IMR-90 (cell line): ENCODE measurements around the gene SLC6A13. TPM values are rescaled to one million over a fixed set of nuclear protein-coding genes. Genes with fewer than 3 reads are reported as not detected.

ENCODE experiments used
- ATAC-seq: fragments of 200-7000 bp; cut with Tn5 transposase; 2 replicates; pipeline ENCODE4 v1.9.1; 2020; ENCODE audit warnings: low read depth, mild to moderate bottlenecking, moderate library complexity
- BruUV-seq: library from RNA; stranded (reverse); fragments of 400-500 nt; replicated peaks from 2 replicates; lab custom pipeline; 2021; lab: Mats Ljungman, UMichigan
- CTCF ChIA-PET: fragments of 300-600 bp; formaldehyde crosslinking; extraction: SDS; loops from one replicate; lab custom pipeline; 2021; ENCODE audit warnings: antibody characterized with exemption; lab: Yijun Ruan, JAX
- POLR2A ChIA-PET: fragments of 300-600 bp; sonication (Branson Sonifier 250); formaldehyde crosslinking; loops from one replicate; lab custom pipeline; 2022; ENCODE audit warnings: antibody characterized with exemption; ENCODE audit not compliant: unreplicated experiment; lab: Charles Lee
- DNase-seq: peaks from one replicate; pipeline ENCODE4 v3.0.0; 2013
- H2AFZ ChIP-seq: replicated peaks from 2 replicates; pipeline ENCODE3; 2013; ENCODE audit warnings: low read length, mild to moderate bottlenecking; ENCODE audit not compliant: poor library complexity
- H2AK5ac ChIP-seq: 2 replicates; pipeline ENCODE4 v1.6.1; 2013; ENCODE audit warnings: low read depth, low read length, inconsistent platforms
- H2AK9ac ChIP-seq: replicated peaks from 2 replicates; pipeline ENCODE3; 2013; ENCODE audit warnings: mild to moderate bottlenecking, low read depth, low read length, moderate library complexity; ENCODE audit not compliant: poor library complexity
- H2BK120ac ChIP-seq: 2 replicates; pipeline ENCODE4 v1.6.1; 2013; ENCODE audit warnings: low read depth, low read length, inconsistent platforms
- H2BK15ac ChIP-seq: 3 replicates; pipeline ENCODE4 v1.6.1; 2013; ENCODE audit warnings: low read depth, low read length, inconsistent platforms
- H2BK20ac ChIP-seq: 2 replicates; pipeline ENCODE4 v1.6.1; 2013; ENCODE audit warnings: low read depth, mild to moderate bottlenecking, inconsistent platforms, low read length, moderate library complexity
- H2BK5ac ChIP-seq: 2 replicates; pipeline ENCODE4 v1.6.1; 2013; ENCODE audit warnings: mild to moderate bottlenecking, low read depth, low read length, inconsistent platforms; ENCODE audit not compliant: poor library complexity, severe bottlenecking
- H3K14ac ChIP-seq: replicated peaks from 2 replicates; pipeline ENCODE4 v1.6.1; 2013; ENCODE audit warnings: low read depth, low read length, inconsistent platforms
- H3K18ac ChIP-seq: 2 replicates; pipeline ENCODE4 v1.6.1; 2013; ENCODE audit warnings: low read depth, low read length, control low read depth
- H3K23ac ChIP-seq: 2 replicates; pipeline ENCODE4 v1.6.1; 2013; ENCODE audit warnings: low read depth, low read length, inconsistent platforms
- H3K27ac ChIP-seq: 2 replicates; pipeline ENCODE4 v1.5.1; 2013; ENCODE audit warnings: mild to moderate bottlenecking, control low read depth, low read length; ENCODE audit not compliant: insufficient read depth
- H3K27me3 ChIP-seq: 2 replicates; pipeline ENCODE4 v1.6.1; 2013; ENCODE audit warnings: low read length; ENCODE audit not compliant: control insufficient read depth, insufficient read depth
- H3K36me3 ChIP-seq: 2 replicates; pipeline ENCODE4 v1.6.1; 2013; ENCODE audit warnings: low read length, mixed read lengths; ENCODE audit not compliant: control insufficient read depth, insufficient read depth
- H3K4ac ChIP-seq: 2 replicates; pipeline ENCODE4 v1.6.1; 2013; ENCODE audit warnings: low read depth, low read length, inconsistent platforms
- H3K4me1 ChIP-seq: 2 replicates; pipeline ENCODE4 v1.6.1; 2013; ENCODE audit warnings: low read length, mixed read lengths; ENCODE audit not compliant: control insufficient read depth, insufficient read depth
- H3K4me2 ChIP-seq: 2 replicates; pipeline ENCODE4 v1.6.1; 2013; ENCODE audit warnings: low read depth, mild to moderate bottlenecking, control low read depth, low read length, moderate library complexity
- H3K4me3 ChIP-seq: 2 replicates; pipeline ENCODE4 v1.5.1; 2013; ENCODE audit warnings: low read depth, mild to moderate bottlenecking, control low read depth, low read length, moderate library complexity; ENCODE audit not compliant: insufficient read depth
- H3K56ac ChIP-seq: 2 replicates; pipeline ENCODE4 v1.6.1; 2013; ENCODE audit warnings: low read length, inconsistent platforms; ENCODE audit not compliant: insufficient read depth; ENCODE audit errors: extremely low read depth
- H3K79me1 ChIP-seq, 2 experiments: 2 replicates each; pipeline ENCODE4 v1.6.1; 2013; ENCODE audit warnings: low read length in 2 of 2, inconsistent platforms in 1 of 2, low read depth in 1 of 2
- H3K9ac ChIP-seq: 2 replicates; pipeline ENCODE4 v1.6.1; 2013; ENCODE audit warnings: low read depth, low read length, control low read depth
- H3K9me1 ChIP-seq: 2 replicates; pipeline ENCODE4 v1.6.1; 2013; ENCODE audit warnings: low read length, inconsistent platforms; ENCODE audit not compliant: insufficient read depth
- H3K9me3 ChIP-seq: 2 replicates; pipeline ENCODE4 v1.6.1; 2013; ENCODE audit warnings: low read length; ENCODE audit not compliant: control insufficient read depth, insufficient read depth
- H4K20me1 ChIP-seq: 2 replicates; pipeline ENCODE4 v1.6.1; 2013; ENCODE audit warnings: low read length, inconsistent platforms; ENCODE audit not compliant: insufficient read depth
- H4K5ac ChIP-seq: 2 replicates; pipeline ENCODE4 v1.6.1; 2013; ENCODE audit warnings: mild to moderate bottlenecking, low read depth, low read length, control low read depth
- H4K8ac ChIP-seq, 2 experiments: 2 replicates each; pipeline ENCODE4 v1.6.1; 2013; ENCODE audit warnings: low read depth in 2 of 2, low read length in 2 of 2, control low read depth in 1 of 2, inconsistent platforms in 1 of 2
- H4K91ac ChIP-seq: 2 replicates; pipeline ENCODE4 v1.6.1; 2013; ENCODE audit warnings: low read depth, low read length, inconsistent platforms; ENCODE audit not compliant: insufficient read depth
- BHLHE40 ChIP-seq: fragments of 150-350 bp; IDR thresholded peaks from 2 replicates; pipeline ENCODE4 v1.6.1; 2016; ENCODE audit warnings: mild to moderate bottlenecking, low read depth, low read length
- CEBPB ChIP-seq: IDR thresholded peaks from 2 replicates; pipeline ENCODE4 v1.6.1; 2012; ENCODE audit warnings: low read depth, low read length, improper control_type of control experiment
- CHD1 ChIP-seq: IDR thresholded peaks from 2 replicates; pipeline ENCODE4 v1.6.1; 2012; ENCODE audit warnings: low read depth, low read length, improper control_type of control experiment
- CTCF ChIP-seq: conservative IDR thresholded peaks from 2 replicates; pipeline ENCODE4 v1.5.1; 2012; ENCODE audit warnings: mild to moderate bottlenecking, low read depth, low read length, improper control_type of control experiment
- FOS ChIP-seq: fragments of 150-350 bp; IDR thresholded peaks from 2 replicates; pipeline ENCODE4 v1.6.1; 2016; ENCODE audit warnings: low read depth, low read length
- MAZ ChIP-seq: IDR thresholded peaks from 2 replicates; pipeline ENCODE4 v1.6.1; 2012; ENCODE audit warnings: low read depth, mild to moderate bottlenecking, low read length, improper control_type of control experiment, moderate library complexity, borderline replicate concordance
- NFE2L2 ChIP-seq: fragments of 150-350 bp; IDR thresholded peaks from 2 replicates; pipeline ENCODE4 v1.6.1; 2016; ENCODE audit warnings: low read depth, mild to moderate bottlenecking, low read length
- POLR2A ChIP-seq: IDR thresholded peaks from 2 replicates; pipeline ENCODE4 v1.6.1; 2012; ENCODE audit warnings: mild to moderate bottlenecking, low read depth, low read length
- RCOR1 ChIP-seq: IDR thresholded peaks from 2 replicates; pipeline ENCODE4 v1.6.1; 2012; ENCODE audit warnings: mild to moderate bottlenecking, low read length, improper control_type of control experiment; ENCODE audit not compliant: insufficient replicate concordance
- USF2 ChIP-seq: fragments of 150-350 bp; IDR thresholded peaks from 2 replicates; pipeline ENCODE4 v1.6.1; 2017; ENCODE audit warnings: mild to moderate bottlenecking, antibody characterized with exemption, low read length, low read depth
- WGBS, 2 experiments: methylation state at CpG; one replicate each; pipeline versions ENCODE4 v1.1.5 to v1.1.7; 2013; ENCODE audit warnings: missing lambda C conversion rate in 2 of 2; ENCODE audit not compliant: insufficient read length in 1 of 2; ENCODE audit errors: extremely low coverage in 2 of 2; 5-methylcytosine and 5-hydroxymethylcytosine counted together
- dilution Hi-C: fragments of 300-500 bp; cut with HindIII; formaldehyde crosslinking; loops from one replicate; pipeline ENCODE4 v1.14.3; 2018; ENCODE audit warnings: low sequenced_read_pairs; ENCODE audit not compliant: unreplicated experiment
- in situ Hi-C: fragments of 300-500 bp; cut with MboI; formaldehyde crosslinking; loops from 3 replicates; pipeline ENCODE4 v1.14.3; 2019; ENCODE audit warnings: low sequenced_read_pairs, inconsistent platforms, mixed read lengths
- intact Hi-C: fragments of 100-400 bp; cut with micrococcal nuclease; formaldehyde crosslinking; loops from 2 replicates; pipeline ENCODE4 v1.10.0; 2022
- polyA plus RNA-seq, 3 experiments: library from polyadenylated mRNA; depleted of rRNA; stranded (reverse); fragments of >200 nt; gene quantifications; 2 replicates each; pipeline ENCODE4 v1.2.3, GENCODE V29; 2012; ENCODE audit warnings: low replicate concordance in 1 of 3
- total RNA-seq: library from RNA; depleted of rRNA; stranded (reverse); fragments of >200 nt; gene quantifications from 2 replicates; pipeline ENCODE4 v1.2.3, GENCODE V29; 2012

The SLC6A13 gene
- total and polyA plus RNA-seq, 2 of the 4 experiments (the other 2 are of a cell fraction), result under 0.01 to 0.10 TPM

GRCh38 chr12:201361-201760 is 61.3 kb downstream of the SLC6A13 start:
- POLR2A ChIA-PET, result no interaction called here
- H2BK5ac ChIP-seq, result no peak overlapping the region
- no peak overlapping the region for H3K23ac ChIP-seq
- BruUV-seq, result no TSS peak
- H3K14ac ChIP-seq, result no peak overlapping the region
- no peak overlapping the region for H3K56ac ChIP-seq
- no peaks in the 10 kb centered on the region for H3K9me3 ChIP-seq
- no peak overlapping the region for H2AFZ ChIP-seq
- dilution Hi-C loops, result no loop called here
- 70% methylated on average over 2 of the region's 8 CpGs; no CpG with 5 or more reads in 1 of the 2 experiments for WGBS, 2 experiments
- no peak overlapping the region for H2BK20ac ChIP-seq
- H4K91ac ChIP-seq, result no peak overlapping the region
- DNase-seq (no peak), ATAC-seq (no peak)
- H2BK15ac ChIP-seq, result no peak overlapping the region
- in situ Hi-C loops, result no loop called here
- TF ChIP-seq BHLHE40, result no peak
- TF ChIP-seq MAZ, result no peak
- no peak for TF ChIP-seq FOS
- no peak for TF ChIP-seq USF2
- no peak for TF ChIP-seq NFE2L2
- TF ChIP-seq RCOR1, result no peak
- TF ChIP-seq CTCF, result no peak
- no peak for TF ChIP-seq CEBPB
- no peak for TF ChIP-seq POLR2A
- no peak for TF ChIP-seq CHD1
- no peak overlapping the region for H3K18ac ChIP-seq
- no peak overlapping the region for H3K4me2 ChIP-seq
- H2BK120ac ChIP-seq, result no peak overlapping the region
- H3K9me1 ChIP-seq, result peaks cover 6% of the 10 kb centered on the region; the same call in 1 of the 2 replicates
- peaks cover 3% of the 10 kb centered on the region for H3K4me1 ChIP-seq
- H3K4ac ChIP-seq, result no peak overlapping the region
- no peak overlapping the region for H3K9ac ChIP-seq
- intact Hi-C loops, result no loop called here
- H3K36me3 ChIP-seq, result no peaks in the 10 kb centered on the region
- no peak overlapping the region for H4K8ac ChIP-seq
- no peaks in the 10 kb centered on the region for H3K79me1 ChIP-seq
- H2AK5ac ChIP-seq, result no peak overlapping the region
- no peak overlapping the region for H3K4me3 ChIP-seq
- no peak overlapping the region for H4K5ac ChIP-seq
- peaks cover 51% of the 10 kb centered on the region for H3K27me3 ChIP-seq
- H2AK9ac ChIP-seq, result no peak overlapping the region
- CTCF ChIA-PET, result no interaction called here
- H4K20me1 ChIP-seq, result no peaks in the 10 kb centered on the region
- H3K27ac ChIP-seq, result no peak overlapping the region
